Endodermal cell (in vitro differentiated cells): ENCODE results near the gene PTPRM. TPM values are rescaled to one million over a fixed set of nuclear protein-coding genes. Genes with fewer than 3 reads are reported as not detected.
A peak's percentile ranks its signal among the peaks of the same experiment; 100 is the strongest.

Source experiments
- DNase-seq: peaks from one replicate; pipeline ENCODE4 v3.0.0-alpha.2; 2017
- H3K27ac ChIP-seq: 2 replicates; pipeline ENCODE4 v1.5.1; 2013; ENCODE audit warnings: mild to moderate bottlenecking, low read depth, low read length, moderate library complexity
- H3K27me3 ChIP-seq: 2 replicates; pipeline ENCODE4 v1.6.1; 2013; ENCODE audit warnings: mild to moderate bottlenecking, low read length, moderate library complexity; ENCODE audit not compliant: insufficient read depth, control insufficient read depth, poor library complexity, severe bottlenecking
- H3K36me3 ChIP-seq: 2 replicates; pipeline ENCODE4 v1.7.0; 2013; ENCODE audit warnings: mild to moderate bottlenecking, low read length, moderate library complexity; ENCODE audit not compliant: control insufficient read depth, insufficient read depth
- H3K4me1 ChIP-seq: one replicate; pipeline ENCODE4 v1.7.0; 2013; ENCODE audit warnings: low read length; ENCODE audit not compliant: control insufficient read depth, insufficient read depth
- H3K4me3 ChIP-seq: 2 replicates; pipeline ENCODE4 v1.5.1; 2013; ENCODE audit warnings: mild to moderate bottlenecking, low read length, moderate library complexity
- H3K9ac ChIP-seq: 2 replicates; pipeline ENCODE4 v1.6.1; 2013; ENCODE audit warnings: mild to moderate bottlenecking, low read length, moderate library complexity; ENCODE audit not compliant: poor library complexity, severe bottlenecking; ENCODE audit errors: extremely low read depth
- H3K9me3 ChIP-seq: 2 replicates; pipeline ENCODE4 v1.6.1; 2013; ENCODE audit warnings: mild to moderate bottlenecking, low read length, moderate library complexity; ENCODE audit not compliant: control insufficient read depth
- H3K27ac Mint-ChIP-seq: 2 replicates; pipeline ENCODE4 v1.8.0; 2020; ENCODE audit warnings: mixed read lengths
- H3K27me3 Mint-ChIP-seq: 2 replicates; pipeline ENCODE4 v1.8.0; 2021; ENCODE audit warnings: mild to moderate bottlenecking, mixed read lengths; ENCODE audit not compliant: insufficient read depth
- H3K36me3 Mint-ChIP-seq: 2 replicates; pipeline ENCODE4 v1.8.0; 2020; ENCODE audit warnings: low read depth, mixed read lengths
- H3K4me1 Mint-ChIP-seq: 2 replicates; pipeline ENCODE4 v1.8.0; 2020; ENCODE audit warnings: mixed read lengths
- H3K4me3 Mint-ChIP-seq: 2 replicates; pipeline ENCODE4 v1.8.0; 2020; ENCODE audit warnings: mild to moderate bottlenecking, moderate library complexity, mixed read lengths
- H3K9me3 Mint-ChIP-seq: 2 replicates; pipeline ENCODE4 v1.8.0; 2020; ENCODE audit warnings: mild to moderate bottlenecking, mixed read lengths
- CTCF ChIP-seq: fragments of 200-600 bp; sonication (generic); conservative IDR thresholded peaks from 2 replicates; pipeline ENCODE4 v1.5.0; 2021; ENCODE audit warnings: antibody characterized with exemption, mild to moderate bottlenecking
- WGBS, 2 experiments: methylation state at CpG; one replicate each; pipeline versions ENCODE4 v1.1.5 to v1.1.7; 2013; ENCODE audit warnings: missing lambda C conversion rate in 2 of 2, mixed read lengths in 1 of 2; ENCODE audit not compliant: insufficient coverage in 1 of 2, insufficient read length in 1 of 2; 5-methylcytosine and 5-hydroxymethylcytosine counted together
- total RNA-seq, 2 donors: library from RNA; stranded (reverse); fragmentation: NEBNext Ultra II Directional in 1 of 2; extraction: Animal tissue kit (Norgen Biotek cat#: 25700) in 1 of 2; gene quantifications; 2 replicates in 1 of 2; 3 replicates in 1 of 2; pipeline ENCODE4 v1.2.1, GENCODE V29; 2021

Gene PTPRM
- total RNA-seq, 2 donors from 2014 or later = 47.2 to 57.6 TPM

- DNase-seq = peak; percentile 61
- Histone ChIP-seq H3K9ac (no peak overlapping the region), H3K27ac (no peak overlapping the region), H3K27me3 (no peaks in the 10 kb centered on the region), H3K4me1 (peaks cover 29% of the 10 kb centered on the region), H3K36me3 (peaks cover 10% of the 10 kb centered on the region), H3K9me3 (peaks cover 20% of the 10 kb centered on the region), H3K4me3 (peak overlapping the region; percentile 78)
- peaks cover 57% of the 10 kb centered on the region for H3K4me1 Mint-ChIP-seq
- WGBS, 2 experiments = 49 to 69% methylated on average over 3 to 5 of the region's 5 CpGs
- H3K36me3 Mint-ChIP-seq = peaks cover 17% of the 10 kb centered on the region
- H3K27ac Mint-ChIP-seq = peak overlapping the region; percentile 77
- peak overlapping the region; percentile 36 for H3K4me3 Mint-ChIP-seq
- TF ChIP-seq CTCF = peak; percentile 66
- no peaks in the 10 kb centered on the region for H3K27me3 Mint-ChIP-seq
- H3K9me3 Mint-ChIP-seq = peaks cover 18% of the 10 kb centered on the region
These were observed 241.9 kb downstream of the PTPRM start for GRCh38 chr18:7808992-7809391.

GRCh38 chr18:7809455-7809854 is 242.3 kb downstream of the PTPRM start:
- Mint-ChIP-seq H3K4me1 (peaks cover 53% of the 10 kb centered on the region), H3K4me3 (peak overlapping the region; percentile 36)
- WGBS, 2 experiments = 70 to 80% methylated on average over 2 to 6 of the region's 6 CpGs

GRCh38 chr18:7809978-7810377 is 242.9 kb downstream of the PTPRM start:
- H3K36me3 Mint-ChIP-seq = peaks cover 27% of the 10 kb centered on the region
- no peaks in the 10 kb centered on the region for H3K27me3 Mint-ChIP-seq
- Histone ChIP-seq H3K36me3 (peaks cover 20% of the 10 kb centered on the region), H3K27ac (no peak overlapping the region), H3K27me3 (no peaks in the 10 kb centered on the region), H3K4me3 (peak overlapping the region; percentile 78), H3K9me3 (peaks cover 30% of the 10 kb centered on the region), H3K9ac (peak overlapping the region; percentile 43), H3K4me1 (peaks cover 27% of the 10 kb centered on the region)
- peak; percentile 60 for DNase-seq
- H3K9me3 Mint-ChIP-seq = peaks cover 28% of the 10 kb centered on the region
- no peak for TF ChIP-seq CTCF
- peaks cover 52% of the 10 kb centered on the region for H3K4me1 Mint-ChIP-seq
- peak overlapping the region; percentile 36 for H3K4me3 Mint-ChIP-seq
- H3K27ac Mint-ChIP-seq = peak overlapping the region; percentile 77
- WGBS, 2 experiments = 66 to 91% methylated on average over 4 to 5 of the region's 5 CpGs

More at GRCh38 chr18:7809455-7809854, 242.3 kb downstream of the PTPRM start:
- peaks cover 27% of the 10 kb centered on the region for H3K4me1 ChIP-seq
- H3K9ac ChIP-seq = peak overlapping the region; percentile 43
- peak; percentile 70 for DNase-seq
- peaks cover 25% of the 10 kb centered on the region for H3K9me3 ChIP-seq
- H3K27ac Mint-ChIP-seq = peak overlapping the region; percentile 77
- TF ChIP-seq CTCF = no peak
- no peaks in the 10 kb centered on the region for H3K27me3 Mint-ChIP-seq
- H3K9me3 Mint-ChIP-seq = peaks cover 23% of the 10 kb centered on the region
- no peak overlapping the region for H3K27ac ChIP-seq
- H3K27me3 ChIP-seq = no peaks in the 10 kb centered on the region
- H3K36me3 Mint-ChIP-seq = peaks cover 22% of the 10 kb centered on the region
- peak overlapping the region; percentile 78 for H3K4me3 ChIP-seq
- peaks cover 15% of the 10 kb centered on the region for H3K36me3 ChIP-seq
